Sigmoid colon (tissue), 7 donors: ENCODE measurements around the gene PPP2R2B. TPM values are rescaled to one million over a fixed set of nuclear protein-coding genes. Genes with fewer than 3 reads are reported as not detected.

Source experiments
- DNase-seq: peaks from one replicate; pipeline ENCODE4 v3.0.0-alpha.2; 2019
- H3K27ac ChIP-seq, 4 donors: fragments of 200-600 bp; sonication (generic); one replicate each; pipeline ENCODE4 v1.5.1; 2016 to 2019; ENCODE audit warnings: mild to moderate bottlenecking in 1 of 4
- H3K27me3 ChIP-seq, 3 donors: fragments of 200-600 bp; sonication (generic); one replicate each; pipeline ENCODE4 v1.5.1; 2019; ENCODE audit warnings: mild to moderate bottlenecking in 1 of 3
- H3K36me3 ChIP-seq, 4 donors: fragments of 200-600 bp; sonication (generic); one replicate each; pipeline ENCODE4 v1.5.1; 2016 to 2019
- H3K4me1 ChIP-seq, 4 donors: fragments of 200-600 bp; sonication (generic); one replicate each; pipeline ENCODE4 v1.5.1; 2017 to 2019
- H3K4me3 ChIP-seq, 4 donors: fragments of 200-600 bp; sonication (generic); one replicate each; pipeline ENCODE4 v1.5.1; 2017 to 2019; ENCODE audit warnings: mild to moderate bottlenecking in 2 of 4, moderate library complexity in 1 of 4
- H3K9me3 ChIP-seq, 4 donors: fragments of 200-600 bp in 3 of 4; sonication (generic) in 3 of 4; one replicate each; pipeline versions ENCODE4 v1.5.1 to v1.6.1; 2013 to 2019
- CTCF ChIP-seq, 4 experiments: fragments of 450-650 bp in 3 of 4; fragments of 200-600 bp in 1 of 4; IDR thresholded peaks; one replicate each; pipeline ENCODE4 v1.5.1; 2016 to 2019; ENCODE audit warnings: antibody characterized with exemption in 4 of 4, mild to moderate bottlenecking in 3 of 4, moderate library complexity in 2 of 4
- EP300 ChIP-seq, 4 donors: sonication (generic); formaldehyde crosslinking; IDR thresholded peaks; one replicate each; pipeline ENCODE4 v1.6.1; 2017; ENCODE audit warnings: antibody characterized with exemption in 4 of 4
- POLR2A ChIP-seq, 2 donors: fragments of 450-650 bp; IDR thresholded peaks; one replicate each; pipeline ENCODE4 v1.6.1; 2016; ENCODE audit warnings: antibody characterized with exemption in 2 of 2, mild to moderate bottlenecking in 2 of 2, moderate library complexity in 2 of 2
- POLR2AphosphoS5 ChIP-seq, 4 donors: sonication (generic); formaldehyde crosslinking; IDR thresholded peaks; one replicate each; pipeline ENCODE4 v1.6.1; 2017; ENCODE audit warnings: antibody characterized with exemption in 4 of 4
- WGBS, 2 donors: extraction: QIAGEN DNeasy Blood & Tissue Kit; methylation state at CpG; one replicate each; pipeline ENCODE4 v1.1.7; 2013; 5-methylcytosine and 5-hydroxymethylcytosine counted together
- intact Hi-C: fragments of 100-400 bp; cut with DNase I; formaldehyde crosslinking; loops from one replicate; pipeline ENCODE4 v1.15.1; 2023
- polyA plus RNA-seq, 3 donors: library from polyadenylated mRNA; stranded (reverse); fragments of 200-250 nt; gene quantifications; one replicate each; pipeline ENCODE4 v1.2.3, GENCODE V29; 2013
- total RNA-seq, 4 donors: library from RNA; depleted of rRNA; stranded (reverse); fragments of >200 nt; gene quantifications; one replicate each; pipeline ENCODE4 v1.1.0, GENCODE V29; 2016
- donor health status: healthy with polysubstance abuse.
- donor health status: Bipolar disorder and iron deficiency.
- donor health status: healthy.

The PPP2R2B gene
- total and polyA plus RNA-seq, 7 donors, result 0.60 to 19.6 (median 7.4) TPM; not detected in 1

GRCh38 chr5:146717951-146718350 is 160.6 kb downstream of the PPP2R2B start:
- Histone ChIP-seq H3K27ac (no peak overlapping the region), H3K9me3 (no peaks in the 10 kb centered on the region), H3K36me3 (no peaks in the 10 kb centered on the region), H3K4me3 (no peak overlapping the region), H3K27me3 (no peaks in the 10 kb centered on the region), H3K4me1 (peaks cover 0 to 5% (median 0%) of the 10 kb centered on the region in 4 donors)
- no peak for TF ChIP-seq CTCF (IDR thresholded peaks at IDR 0.05)
- no peak for TF ChIP-seq POLR2AphosphoS5 (IDR thresholded peaks at IDR 0.05)
- no peak for TF ChIP-seq EP300 (IDR thresholded peaks at IDR 0.05)
- TF ChIP-seq POLR2A (IDR thresholded peaks at IDR 0.05), result no peak
- 65 to 73% methylated on average over 3 of the region's 3 CpGs for WGBS, 2 donors
- DNase-seq, result no peak
- intact Hi-C loops, result no loop called here

- Histone ChIP-seq H3K4me1 (no peaks in the 10 kb centered on the region), H3K27ac (no peak overlapping the region), H3K36me3 (no peaks in the 10 kb centered on the region), H3K9me3 (no peaks in the 10 kb centered on the region), H3K27me3 (no peaks in the 10 kb centered on the region), H3K4me3 (no peak overlapping the region)
- no peak for TF ChIP-seq POLR2A (IDR thresholded peaks at IDR 0.05)
- TF ChIP-seq EP300 (IDR thresholded peaks at IDR 0.05), result no peak
- no peak for TF ChIP-seq CTCF (IDR thresholded peaks at IDR 0.05)
- TF ChIP-seq POLR2AphosphoS5 (IDR thresholded peaks at IDR 0.05), result no peak
- intact Hi-C loops, result no loop called here
- DNase-seq, result no peak
Observed at GRCh38 chr5:146716636-146717035, 161.9 kb downstream of the PPP2R2B start.

- intact Hi-C loops, result no loop called here
- no peak for TF ChIP-seq POLR2A (IDR thresholded peaks at IDR 0.05)
Observed at GRCh38 chr5:146710348-146710747, 168.2 kb downstream of the PPP2R2B start.

GRCh38 chr5:146707316-146707715 is 171.2 kb downstream of the PPP2R2B start:
- intact Hi-C loops, result no loop called here
- TF ChIP-seq POLR2A (IDR thresholded peaks at IDR 0.05), result no peak
- TF ChIP-seq EP300 (IDR thresholded peaks at IDR 0.05), result no peak
- no peak for TF ChIP-seq CTCF (IDR thresholded peaks at IDR 0.05)
- TF ChIP-seq POLR2AphosphoS5 (IDR thresholded peaks at IDR 0.05), result no peak
- H3K27me3 ChIP-seq, result no peaks in the 10 kb centered on the region
- WGBS, 2 donors, result 74 to 92% methylated on average over 6 of the region's 6 CpGs
- DNase-seq, result no peak
- no peaks in the 10 kb centered on the region for H3K36me3 ChIP-seq
- no peak overlapping the region for H3K4me3 ChIP-seq
- H3K4me1 ChIP-seq, result peaks cover 0 to 11% (median 3%) of the 10 kb centered on the region in 4 donors
- no peaks in the 10 kb centered on the region for H3K9me3 ChIP-seq
- H3K27ac ChIP-seq, result no peak overlapping the region

More at GRCh38 chr5:146710348-146710747, 168.2 kb downstream of the PPP2R2B start:
- Histone ChIP-seq H3K4me3 (no peak overlapping the region), H3K9me3 (no peaks in the 10 kb centered on the region), H3K36me3 (no peaks in the 10 kb centered on the region), H3K4me1 (no peaks in the 10 kb centered on the region), H3K27ac (no peak overlapping the region), H3K27me3 (no peaks in the 10 kb centered on the region)
- 96% methylated on average over 1 of the region's 1 CpG for WGBS, 2 donors
- DNase-seq, result no peak

- Histone ChIP-seq H3K4me1 (peaks cover 0 to 11% (median 3%) of the 10 kb centered on the region in 4 donors), H3K27me3 (no peaks in the 10 kb centered on the region), H3K36me3 (no peaks in the 10 kb centered on the region), H3K9me3 (no peaks in the 10 kb centered on the region), H3K27ac (no peak overlapping the region), H3K4me3 (no peak overlapping the region)
- WGBS, 2 donors, result 95 to 96% methylated on average over 32 of the region's 32 CpGs
- TF ChIP-seq CTCF (IDR thresholded peaks at IDR 0.05), result no peak
- TF ChIP-seq POLR2A (IDR thresholded peaks at IDR 0.05), result no peak
- TF ChIP-seq POLR2AphosphoS5 (IDR thresholded peaks at IDR 0.05), result no peak
- no peak for TF ChIP-seq EP300 (IDR thresholded peaks at IDR 0.05)
- intact Hi-C loops, result no loop called here
- no peak for DNase-seq
Observed at GRCh38 chr5:146706321-146706972, 172.1 kb downstream of the PPP2R2B start.
